HepG2 (cell line): ENCODE measurements around the gene PPARA. TPM values are rescaled to one million over a fixed set of nuclear protein-coding genes. Genes with fewer than 3 reads are reported as not detected.

ENCODE experiments used
- ARHGAP35 ChIP-seq: sonication (generic); formaldehyde crosslinking; IDR thresholded peaks from 2 replicates; pipeline ENCODE4 v1.9.0; 2022; ENCODE audit warnings: mild to moderate bottlenecking, inconsistent platforms, moderate library complexity, missing genetic modification reagents, borderline replicate concordance
- ETS1 ChIP-seq: sonication (generic); formaldehyde crosslinking; IDR thresholded peaks from 2 replicates; pipeline ENCODE4 v1.4.0; 2020; ENCODE audit warnings: missing genetic modification reagents
- FOSL2 ChIP-seq: sonication (generic); formaldehyde crosslinking; IDR thresholded peaks from 2 replicates; pipeline ENCODE4 v1.4.0; 2020; ENCODE audit warnings: missing genetic modification reagents
- FOXA1 ChIP-seq, 2 experiments: fragments of 450-650 bp in 1 of 2; sonication (generic) in 1 of 2; formaldehyde crosslinking in 1 of 2; IDR thresholded peaks; 2 replicates each; pipeline versions ENCODE4 v1.4.0 to v1.6.1; 2016 to 2020; ENCODE audit warnings: missing genetic modification reagents in 1 of 2
- GABPB1 ChIP-seq: IDR thresholded peaks from 2 replicates; pipeline ENCODE4 v1.6.1; 2016; ENCODE audit warnings: mild to moderate bottlenecking, missing genetic modification reagents, moderate library complexity, missing compliant biosample characterization
- HIC2 ChIP-seq: sonication (generic); formaldehyde crosslinking; IDR thresholded peaks from 2 replicates; pipeline ENCODE4 v1.9.0; 2022; ENCODE audit warnings: low read depth, missing genetic modification reagents
- HMG20B ChIP-seq: conservative IDR thresholded peaks from 2 replicates; pipeline ENCODE4 v1.6.1; 2016; ENCODE audit warnings: missing genetic modification reagents, missing compliant biosample characterization
- KDM4B ChIP-seq: sonication (generic); formaldehyde crosslinking; IDR thresholded peaks from 2 replicates; pipeline ENCODE4 v1.4.0; 2020; ENCODE audit warnings: missing genetic modification reagents
- MIXL1 ChIP-seq: IDR thresholded peaks from 2 replicates; pipeline ENCODE4 v1.6.1; 2016
- MTF1 ChIP-seq: sonication (generic); formaldehyde crosslinking; IDR thresholded peaks from 2 replicates; pipeline ENCODE4 v1.5.0; 2020; ENCODE audit warnings: missing genetic modification reagents
- NFRKB ChIP-seq: fragments of 450-650 bp; IDR thresholded peaks from 2 replicates; pipeline ENCODE4 v1.6.1; 2017
- SALL2 ChIP-seq: sonication (generic); formaldehyde crosslinking; IDR thresholded peaks from 2 replicates; pipeline ENCODE4 v1.8.1; 2023; ENCODE audit warnings: mild to moderate bottlenecking, missing genetic modification reagents, inconsistent platforms
- SMAD1 ChIP-seq: sonication (generic); formaldehyde crosslinking; IDR thresholded peaks from 2 replicates; pipeline ENCODE4 v1.4.0; 2020; ENCODE audit warnings: missing genetic modification reagents, low read depth, mild to moderate bottlenecking, borderline replicate concordance
- SMARCE1 ChIP-seq: fragments of 450-650 bp; IDR thresholded peaks from 2 replicates; pipeline ENCODE4 v1.6.1; 2017; ENCODE audit warnings: borderline replicate concordance
- TARDBP ChIP-seq: sonication (generic); formaldehyde crosslinking; IDR thresholded peaks from 2 replicates; pipeline ENCODE4 v1.8.0; 2022; ENCODE audit warnings: mild to moderate bottlenecking, missing genetic modification reagents
- XRCC5 ChIP-seq: fragments of 200-400 bp; formaldehyde crosslinking; optimal IDR thresholded peaks from 2 replicates; pipeline ENCODE3; 2017; ENCODE audit warnings: mild to moderate bottlenecking, low read length
- ZFP1 ChIP-seq: IDR thresholded peaks from 2 replicates; pipeline ENCODE4 v1.6.1; 2016
- ZNF20 ChIP-seq: sonication (generic); formaldehyde crosslinking; IDR thresholded peaks from 2 replicates; pipeline ENCODE4 v1.4.0; 2020; ENCODE audit warnings: mild to moderate bottlenecking, moderate library complexity, missing genetic modification reagents
- ZNF350 ChIP-seq: sonication (generic); formaldehyde crosslinking; IDR thresholded peaks from 2 replicates; pipeline ENCODE4 v1.4.0; 2020; ENCODE audit warnings: mild to moderate bottlenecking, low read depth, missing genetic modification reagents, borderline replicate concordance
- ZNF619 ChIP-seq: sonication (generic); formaldehyde crosslinking; IDR thresholded peaks from 2 replicates; pipeline ENCODE4 v1.4.0; 2020; ENCODE audit warnings: mild to moderate bottlenecking, missing genetic modification reagents
- ZNF766 ChIP-seq: sonication (generic); formaldehyde crosslinking; IDR thresholded peaks from 2 replicates; pipeline ENCODE4 v1.5.0; 2020; ENCODE audit warnings: missing genetic modification reagents, borderline replicate concordance
- ZNF781 ChIP-seq: sonication (generic); formaldehyde crosslinking; IDR thresholded peaks from 2 replicates; pipeline ENCODE4 v1.5.1; 2020; ENCODE audit warnings: borderline replicate concordance, mild to moderate bottlenecking, missing genetic modification reagents; ENCODE audit errors: not compliant biosample characterization
- ZNF790 ChIP-seq: sonication (generic); formaldehyde crosslinking; IDR thresholded peaks from 2 replicates; pipeline ENCODE4 v1.8.0; 2022; ENCODE audit warnings: missing genetic modification reagents, mild to moderate bottlenecking, borderline replicate concordance
- ZSCAN9 ChIP-seq: IDR thresholded peaks from 2 replicates; pipeline ENCODE4 v1.6.1; 2016; ENCODE audit warnings: borderline replicate concordance
- polyA plus RNA-seq, 8 experiments: library from polyadenylated mRNA; depleted of rRNA in 3 of 8; stranded (reverse) in 7 of 8; unstranded in 1 of 8; fragments of >200 nt; fragmentation: Illumina TruSeq in 4 of 8; extraction: Trizol in 4 of 8; gene quantifications; 2 replicates each; pipeline versions ENCODE4 v1.2.1 to v1.2.3, GENCODE V29; 2011 to 2016; ENCODE audit warnings: low read depth in 4 of 8, missing spikeins in 1 of 8, mixed read lengths in 1 of 8; ENCODE audit not compliant: insufficient read depth in 1 of 8
- total RNA-seq, 5 experiments: library from RNA; depleted of rRNA; stranded (reverse); fragments of >200 nt; fragmentation: Illumina TruSeq; extraction: Trizol; gene quantifications; 2 replicates each; pipeline ENCODE4 v1.2.3, GENCODE V29; 2016; ENCODE audit warnings: low read depth in 1 of 5
- TF ChIP-seq, protein P1 (sequence below): sonication (generic); formaldehyde crosslinking; IDR thresholded peaks from 2 replicates; pipeline ENCODE4 v1.8.1; 2023; ENCODE audit warnings: missing genetic modification reagents, inconsistent platforms, borderline replicate concordance
- TF ChIP-seq, protein P2 (sequence below): sonication (generic); formaldehyde crosslinking; IDR thresholded peaks from 2 replicates; pipeline ENCODE4 v1.4.0; 2020; ENCODE audit warnings: missing genetic modification reagents
- TF ChIP-seq, protein P3 (sequence below): IDR thresholded peaks from 2 replicates; pipeline ENCODE4 v1.6.1; 2012; ENCODE audit warnings: inconsistent platforms

The PPARA gene
- total and polyA plus RNA-seq, 2 of the 13 experiments (the other 11 are each of a cell fraction or from before 2014, with no cell fraction given), result 18.2 to 24.7 TPM

- no peak for TF ChIP-seq ZNF781 (CRISPR knock-in tag)
- 0 out of 2 replicates have a peak, but pooled peaks have one; percentile 31 for TF ChIP-seq ZNF619
- no peak for TF ChIP-seq NFRKB
- TF ChIP-seq XRCC5, result peak; percentile 74
- TF ChIP-seq, protein P1, sequence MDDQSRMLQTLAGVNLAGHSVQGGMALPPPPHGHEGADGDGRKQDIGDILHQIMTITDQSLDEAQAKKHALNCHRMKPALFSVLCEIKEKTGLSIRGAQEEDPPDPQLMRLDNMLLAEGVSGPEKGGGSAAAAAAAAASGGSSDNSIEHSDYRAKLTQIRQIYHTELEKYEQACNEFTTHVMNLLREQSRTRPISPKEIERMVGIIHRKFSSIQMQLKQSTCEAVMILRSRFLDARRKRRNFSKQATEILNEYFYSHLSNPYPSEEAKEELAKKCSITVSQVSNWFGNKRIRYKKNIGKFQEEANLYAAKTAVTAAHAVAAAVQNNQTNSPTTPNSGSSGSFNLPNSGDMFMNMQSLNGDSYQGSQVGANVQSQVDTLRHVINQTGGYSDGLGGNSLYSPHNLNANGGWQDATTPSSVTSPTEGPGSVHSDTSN (CRISPR knock-in tag), result no peak
- TF ChIP-seq HMG20B (CRISPR knock-in tag), result no peak
- TF ChIP-seq KDM4B (CRISPR knock-in tag), result no peak
- TF ChIP-seq, protein P2, sequence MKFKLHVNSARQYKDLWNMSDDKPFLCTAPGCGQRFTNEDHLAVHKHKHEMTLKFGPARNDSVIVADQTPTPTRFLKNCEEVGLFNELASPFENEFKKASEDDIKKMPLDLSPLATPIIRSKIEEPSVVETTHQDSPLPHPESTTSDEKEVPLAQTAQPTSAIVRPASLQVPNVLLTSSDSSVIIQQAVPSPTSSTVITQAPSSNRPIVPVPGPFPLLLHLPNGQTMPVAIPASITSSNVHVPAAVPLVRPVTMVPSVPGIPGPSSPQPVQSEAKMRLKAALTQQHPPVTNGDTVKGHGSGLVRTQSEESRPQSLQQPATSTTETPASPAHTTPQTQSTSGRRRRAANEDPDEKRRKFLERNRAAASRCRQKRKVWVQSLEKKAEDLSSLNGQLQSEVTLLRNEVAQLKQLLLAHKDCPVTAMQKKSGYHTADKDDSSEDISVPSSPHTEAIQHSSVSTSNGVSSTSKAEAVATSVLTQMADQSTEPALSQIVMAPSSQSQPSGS (CRISPR knock-in tag), result peak; percentile 37; the same call in 1 of the 2 replicates
- TF ChIP-seq ZNF350, result peak; percentile 58
- TF ChIP-seq MTF1 (CRISPR knock-in tag), result no peak
- TF ChIP-seq GABPB1 (CRISPR knock-in tag), result peak; percentile 47
- TF ChIP-seq ZNF790, result no peak
- TF ChIP-seq FOSL2 (CRISPR knock-in tag), result peak; percentile 33; the same call in 1 of the 2 replicates
- peak; percentile 56; the same call in 1 of the 2 replicates for TF ChIP-seq HIC2 (CRISPR knock-in tag)
- TF ChIP-seq FOXA1 (IDR thresholded peaks at IDR 0.05), result no peak
- TF ChIP-seq FOXA1 (CRISPR knock-in tag; IDR thresholded peaks at IDR 0.05), result no peak
- TF ChIP-seq ZNF766 (CRISPR knock-in tag), result no peak
- no peak for TF ChIP-seq SMARCE1
- no peak for TF ChIP-seq ETS1 (CRISPR knock-in tag)
- TF ChIP-seq MIXL1 (CRISPR knock-in tag), result no peak
- no peak for TF ChIP-seq ZSCAN9 (CRISPR knock-in tag)
- TF ChIP-seq ZFP1, result no peak
- TF ChIP-seq SMAD1 (CRISPR knock-in tag), result peak; percentile 60; the same call in 1 of the 2 replicates
- peak; percentile 75; the same call in 1 of the 2 replicates for TF ChIP-seq SALL2
- peak; percentile 35; the same call in 1 of the 2 replicates for TF ChIP-seq TARDBP
- TF ChIP-seq, protein P3, sequence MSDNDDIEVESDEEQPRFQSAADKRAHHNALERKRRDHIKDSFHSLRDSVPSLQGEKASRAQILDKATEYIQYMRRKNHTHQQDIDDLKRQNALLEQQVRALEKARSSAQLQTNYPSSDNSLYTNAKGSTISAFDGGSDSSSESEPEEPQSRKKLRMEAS, result peak; percentile 45; the same call in 1 of the 2 replicates
- no peak for TF ChIP-seq ZNF20
- TF ChIP-seq ARHGAP35 (CRISPR knock-in tag), result no peak
Measured at GRCh38 chr22:46116491-46116958, 33.8 kb upstream of the PPARA start (continued).
